TTC549 (cell line): ENCODE measurements around the gene RXRB.
A peak's percentile ranks its signal among the peaks of the same experiment; 100 is the strongest.
"Not testable (repeated sequence)": the region's sequence is repeated elsewhere in the genome, so short reads cannot be mapped to it uniquely, and the experiment has no call there.

Experiments
- FAIRE-seq: peaks from 2 replicates; lab custom pipeline; 2012; peaks lifted over from hg19 to GRCh38; lab: Jason Lieb, UNC

RXRB gene

DNA sequence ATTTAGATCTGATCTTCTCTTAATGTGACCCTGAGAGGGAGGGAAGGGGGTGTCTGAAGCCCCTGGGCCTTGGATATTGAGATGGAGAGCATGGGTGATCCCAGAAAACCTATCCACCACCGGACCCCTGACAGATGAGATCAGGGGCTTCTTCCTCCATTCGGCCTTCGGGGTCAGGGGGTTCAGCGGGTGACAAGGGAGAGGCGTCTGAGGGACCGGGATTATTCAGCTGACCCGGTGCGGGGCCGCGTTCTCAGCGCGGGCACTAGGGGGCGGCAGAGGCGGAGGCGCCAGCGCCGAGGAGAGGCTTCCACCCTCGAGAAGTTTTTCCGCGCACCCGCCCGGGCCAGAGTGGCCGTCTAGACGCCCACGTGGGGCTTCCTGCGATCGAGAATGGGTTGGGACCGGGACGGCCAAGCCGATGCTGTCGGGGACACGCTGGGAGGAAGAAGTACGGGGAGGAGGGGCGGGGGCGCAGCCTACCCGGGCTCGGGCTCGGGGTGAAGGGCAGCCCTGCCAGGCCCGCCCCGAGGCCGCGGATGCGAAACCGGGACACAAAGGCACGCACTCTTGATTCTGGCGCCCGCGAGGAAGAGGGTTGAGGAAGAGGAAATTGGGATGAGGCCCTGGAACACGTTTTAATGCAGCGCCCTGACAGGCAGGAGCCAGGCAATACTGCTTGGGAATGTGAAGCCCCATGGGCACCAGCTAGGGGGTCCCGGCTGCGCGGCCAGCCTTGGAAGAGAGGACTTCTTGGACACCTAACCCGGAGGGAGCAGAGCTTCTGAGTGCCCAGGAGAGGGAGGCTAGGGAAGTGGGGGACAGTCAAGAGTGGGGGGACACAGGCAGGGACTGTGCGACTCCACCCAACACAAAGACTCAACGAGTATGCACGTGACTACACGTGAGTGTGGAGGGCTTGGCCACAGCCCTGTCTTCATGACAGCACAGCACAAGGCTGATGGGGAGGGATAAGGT is 38.8 kb downstream of the RXRB start:
- no peak for FAIRE-seq

DNA sequence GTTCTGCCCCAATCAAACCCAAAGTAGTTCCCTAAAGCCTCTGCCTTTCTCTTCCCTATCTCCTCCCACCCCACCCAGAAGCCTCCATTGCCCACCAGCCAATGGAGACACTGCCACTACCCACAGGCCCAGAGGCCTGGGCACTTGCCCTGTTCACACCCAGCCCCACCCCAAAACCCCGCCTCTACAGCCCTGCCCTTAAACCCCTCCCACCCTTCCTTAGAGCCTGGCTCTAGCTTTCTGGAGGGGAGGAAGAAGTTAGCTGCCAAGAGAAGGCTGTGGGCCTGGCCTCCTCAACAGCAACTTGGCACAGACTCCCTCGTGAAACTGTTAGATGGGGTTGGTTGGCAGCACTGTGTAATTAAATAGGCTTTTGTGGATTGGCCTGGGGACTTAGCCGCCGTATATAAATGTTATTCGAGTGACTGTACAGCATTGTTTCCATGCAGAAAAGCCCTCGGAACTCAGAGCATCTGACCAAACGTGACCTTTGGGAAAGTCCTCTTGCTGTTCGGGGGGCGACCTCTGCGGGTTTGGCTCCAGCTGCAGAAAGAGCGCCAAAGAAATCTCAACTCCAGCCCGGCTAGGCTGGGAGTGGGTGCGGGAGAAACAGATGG is 39.6 kb downstream of the RXRB start:
- no peak for FAIRE-seq

DNA sequence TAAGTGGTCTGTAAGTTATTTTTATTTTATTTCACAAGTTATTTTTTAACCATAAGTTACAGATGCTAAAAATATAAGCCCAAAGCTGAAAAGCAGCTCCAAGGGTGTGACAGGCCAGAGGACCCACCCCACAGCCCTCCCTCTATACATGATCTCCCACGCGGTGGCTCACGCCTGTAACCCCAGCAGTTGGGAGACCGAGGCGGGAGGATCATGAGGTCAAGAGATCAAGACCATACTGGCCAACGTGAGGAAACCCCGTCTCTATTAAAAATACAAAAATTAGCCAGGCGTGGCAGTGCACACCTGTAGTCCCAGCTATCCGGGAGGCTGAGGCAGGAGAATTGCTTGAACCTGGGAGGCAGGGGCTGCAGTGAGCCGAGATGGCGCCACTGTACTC is 40.4 kb downstream of the RXRB start:
- FAIRE-seq = no peak

DNA sequence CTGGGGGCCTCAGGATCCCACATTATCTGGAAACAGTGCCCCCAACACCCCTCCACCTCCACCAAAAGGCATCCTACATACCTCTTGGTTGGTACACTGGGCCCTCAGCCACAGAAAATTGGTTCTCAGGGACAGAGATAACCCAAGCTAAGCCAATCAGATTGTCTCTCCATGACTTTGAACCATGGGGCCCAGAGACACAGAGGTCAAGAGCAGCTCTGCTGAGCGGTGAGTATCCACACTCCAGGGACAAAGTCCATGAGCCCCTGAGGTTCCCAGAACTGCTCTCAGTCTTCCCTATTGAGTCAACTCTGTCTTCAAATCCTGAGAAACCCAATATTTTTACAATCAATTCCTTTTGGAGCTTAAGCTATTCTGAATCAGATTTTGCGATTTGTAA is 43.5 kb downstream of the RXRB start:
- FAIRE-seq = no peak

DNA sequence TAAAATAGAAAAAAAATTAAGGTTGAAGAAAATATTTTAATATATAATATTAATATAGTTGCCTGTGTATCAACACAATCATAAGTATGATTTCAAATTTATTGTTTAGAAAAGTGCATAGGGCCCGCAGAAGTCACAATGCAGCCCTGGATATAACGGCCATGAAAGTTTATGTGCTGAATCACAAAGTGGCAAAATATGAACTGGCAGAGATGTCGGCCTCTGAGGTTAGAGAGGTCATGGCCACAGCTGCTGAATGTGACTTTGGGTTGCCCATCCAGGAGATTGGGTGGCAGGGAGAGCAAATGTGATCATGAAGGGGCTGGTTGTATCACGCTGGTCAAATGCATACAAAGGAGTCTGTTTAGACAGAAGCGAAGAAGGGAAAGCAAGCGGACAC is 43.9 kb downstream of the RXRB start:
- FAIRE-seq = no peak

DNA sequence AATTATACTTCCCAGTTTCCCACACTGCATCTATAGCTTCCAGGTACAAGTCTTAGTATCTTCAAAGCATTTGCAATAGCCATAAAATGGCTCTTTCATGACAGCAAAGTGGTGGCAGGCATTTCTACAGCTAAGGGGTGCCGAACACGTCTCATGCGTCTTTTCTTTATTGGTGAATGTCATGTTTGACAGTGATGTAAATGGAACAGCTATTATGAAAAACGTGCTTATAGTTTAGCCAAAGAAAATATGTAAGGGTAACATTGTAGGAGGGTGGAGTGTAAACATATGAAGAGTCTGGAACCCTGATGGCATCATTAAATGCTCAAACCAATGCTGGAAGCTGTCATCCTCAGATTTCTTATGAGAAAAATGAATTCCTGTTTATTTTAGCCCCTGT is 46.1 kb downstream of the RXRB start:
- FAIRE-seq = no peak

DNA sequence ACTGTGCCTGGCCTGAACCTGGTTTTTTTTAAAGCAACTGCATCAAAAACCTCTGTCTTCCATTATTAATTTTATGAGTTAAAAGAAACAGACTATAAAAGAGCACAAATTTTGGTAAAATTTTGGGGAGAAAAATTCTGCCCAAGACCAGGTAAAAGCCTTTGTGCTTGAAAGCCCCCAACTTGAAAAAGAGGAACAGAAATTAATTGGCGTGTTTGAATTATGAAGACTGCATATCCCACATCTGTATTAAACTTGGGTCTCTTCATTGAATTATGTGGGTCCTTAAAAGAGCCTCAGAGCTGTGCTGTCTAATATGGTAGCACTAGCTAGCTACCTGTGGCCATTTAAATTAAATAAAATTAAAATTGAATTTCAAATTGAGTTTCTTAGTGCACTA is 49.4 kb downstream of the RXRB start:
- no peak for FAIRE-seq

DNA sequence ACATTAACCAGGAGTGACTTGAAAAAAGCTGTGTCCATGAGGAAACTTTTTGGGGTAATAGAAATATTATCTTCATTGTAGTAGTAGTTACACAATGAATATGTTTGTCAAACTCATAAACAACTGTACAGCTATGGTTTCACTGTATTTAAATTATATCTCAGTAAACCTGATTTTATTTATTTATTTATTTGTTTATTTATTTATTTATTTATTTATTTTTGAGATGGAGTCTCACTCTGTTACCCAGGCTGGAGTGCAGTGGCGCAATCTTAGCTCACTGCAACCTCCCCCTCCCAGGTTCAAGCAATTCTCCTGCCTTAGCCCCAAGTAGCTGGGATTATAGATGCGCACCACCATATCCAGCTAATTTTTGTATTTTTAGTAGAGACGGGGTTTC is 49.9 kb downstream of the RXRB start:
- FAIRE-seq = not testable (repeated sequence)

DNA sequence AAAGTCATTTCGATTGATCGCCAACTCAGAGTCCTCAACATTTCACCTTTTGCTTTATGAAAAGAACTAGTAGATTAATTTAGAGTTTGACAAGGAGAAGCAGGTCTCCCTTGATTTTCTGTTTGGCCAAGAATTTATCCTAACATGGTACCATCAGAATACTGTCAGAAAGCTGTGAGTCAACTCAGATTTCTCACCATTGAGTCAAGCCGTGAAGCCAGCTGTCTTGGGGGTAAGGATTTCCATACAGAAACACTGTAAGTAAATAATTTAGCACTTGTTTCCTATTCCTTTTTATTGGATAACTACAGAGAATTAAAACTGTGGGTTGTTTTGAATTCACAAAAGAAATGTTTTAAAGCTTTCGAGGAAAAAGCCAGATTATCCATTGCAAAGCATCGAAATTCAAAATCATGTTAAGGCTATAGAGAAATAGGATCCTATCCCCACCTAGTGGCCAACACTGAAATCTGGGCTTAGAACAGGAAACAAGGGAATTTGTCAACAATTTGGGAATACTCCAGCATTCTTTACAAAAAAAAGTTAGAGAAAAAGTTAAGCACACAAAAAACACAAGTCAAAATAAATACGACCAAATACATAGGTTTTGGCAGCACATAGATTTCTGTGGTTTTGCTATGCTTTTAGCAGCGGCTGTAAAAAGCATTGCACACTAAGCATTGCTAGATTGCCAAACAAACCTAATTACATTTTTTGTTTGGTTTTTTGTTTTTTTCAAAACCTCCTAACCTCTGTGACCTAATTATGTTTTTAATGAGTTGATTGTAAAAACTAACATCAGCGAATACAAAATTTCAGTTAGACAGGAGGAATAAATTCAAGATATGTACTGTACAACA is 52.4 kb downstream of the RXRB start:
- FAIRE-seq = peak; percentile 94

DNA sequence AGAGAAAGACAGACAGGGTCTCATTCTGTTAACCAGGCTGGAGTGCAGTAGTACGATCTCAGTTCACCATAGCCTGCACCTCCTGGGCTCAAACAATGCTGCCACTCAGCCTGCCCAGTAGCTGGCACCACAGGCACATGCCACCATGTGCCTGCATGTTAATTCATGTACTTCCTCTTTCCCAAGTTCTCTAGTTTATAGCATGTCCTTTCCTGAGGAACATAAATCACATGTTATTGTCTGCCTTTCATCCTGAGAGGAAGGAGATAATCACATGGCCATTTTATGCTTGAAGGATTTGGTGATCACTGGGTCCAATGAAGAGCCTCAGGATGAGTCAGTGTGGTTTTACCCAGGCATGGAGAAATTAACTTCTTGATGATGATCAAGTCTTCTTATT is 56.1 kb downstream of the RXRB start:
- no peak for FAIRE-seq
